Gastrocnemius medialis (tissue), 4 donors: ENCODE data around the gene MAOB.

ENCODE experiments used
- POLR2A ChIP-seq, 2 donors: fragments of 450-650 bp; IDR thresholded peaks; one replicate each; pipeline ENCODE4 v1.6.1; 2017; ENCODE audit warnings: antibody characterized with exemption in 2 of 2, mild to moderate bottlenecking in 2 of 2, moderate library complexity in 2 of 2
- TF ChIP-seq, protein P1 (sequence below), 5 experiments: fragments of 450-650 bp in 3 of 5; fragments of 200-600 bp in 2 of 5; sonication (generic) in 2 of 5; IDR thresholded peaks in 4 of 5; conservative IDR thresholded peaks in 1 of 5; 1 replicate in 4 of 5; 2 replicates in 1 of 5; pipeline ENCODE4 v1.5.1; 2016 to 2019; ENCODE audit warnings: antibody characterized with exemption in 5 of 5, mild to moderate bottlenecking in 3 of 5, moderate library complexity in 3 of 5

DNA sequence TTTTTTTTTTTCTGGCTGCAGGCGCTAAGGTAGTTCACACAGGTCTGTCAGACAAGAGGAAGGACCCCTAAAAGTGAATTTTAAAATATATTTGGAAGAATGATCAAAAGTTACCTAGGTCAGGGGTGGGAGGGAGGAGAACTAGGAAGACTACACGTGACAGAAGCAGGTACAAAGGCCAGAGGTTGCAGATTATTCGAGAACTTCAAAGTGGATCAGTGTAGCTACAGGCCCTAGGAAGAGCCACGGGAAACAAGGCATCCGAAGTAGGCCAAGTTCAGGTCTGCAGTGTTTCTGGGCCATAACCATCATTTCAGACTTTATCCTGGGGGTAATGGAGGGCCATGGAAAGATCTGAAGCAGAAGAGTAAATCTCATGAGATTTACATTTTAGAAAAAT lies 16.5 kb downstream of the MAOB start:
- TF ChIP-seq, protein P1, sequence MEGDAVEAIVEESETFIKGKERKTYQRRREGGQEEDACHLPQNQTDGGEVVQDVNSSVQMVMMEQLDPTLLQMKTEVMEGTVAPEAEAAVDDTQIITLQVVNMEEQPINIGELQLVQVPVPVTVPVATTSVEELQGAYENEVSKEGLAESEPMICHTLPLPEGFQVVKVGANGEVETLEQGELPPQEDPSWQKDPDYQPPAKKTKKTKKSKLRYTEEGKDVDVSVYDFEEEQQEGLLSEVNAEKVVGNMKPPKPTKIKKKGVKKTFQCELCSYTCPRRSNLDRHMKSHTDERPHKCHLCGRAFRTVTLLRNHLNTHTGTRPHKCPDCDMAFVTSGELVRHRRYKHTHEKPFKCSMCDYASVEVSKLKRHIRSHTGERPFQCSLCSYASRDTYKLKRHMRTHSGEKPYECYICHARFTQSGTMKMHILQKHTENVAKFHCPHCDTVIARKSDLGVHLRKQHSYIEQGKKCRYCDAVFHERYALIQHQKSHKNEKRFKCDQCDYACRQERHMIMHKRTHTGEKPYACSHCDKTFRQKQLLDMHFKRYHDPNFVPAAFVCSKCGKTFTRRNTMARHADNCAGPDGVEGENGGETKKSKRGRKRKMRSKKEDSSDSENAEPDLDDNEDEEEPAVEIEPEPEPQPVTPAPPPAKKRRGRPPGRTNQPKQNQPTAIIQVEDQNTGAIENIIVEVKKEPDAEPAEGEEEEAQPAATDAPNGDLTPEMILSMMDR (IDR thresholded peaks at IDR 0.05 in 4 of 5, conservative IDR thresholded peaks at IDR 0.05 in 1 of 5): no peak
- no peak for TF ChIP-seq POLR2A (IDR thresholded peaks at IDR 0.05)
